Motor neuron (in vitro differentiated cells): ENCODE results near the gene MAGI1. TPM values are rescaled to one million over a fixed set of nuclear protein-coding genes. Genes with fewer than 3 reads are reported as not detected.
"Not testable (repeated sequence)": the region's sequence is repeated elsewhere in the genome, so short reads cannot be mapped to it uniquely, and the experiment has no call there.

Source experiments
- ATAC-seq, 8 experiments: fragments of 200-7000 bp; cut with Tn5 transposase; replicated peaks in 6 of 8; 2 replicates each; pipeline ENCODE4 v1.8.0; 2021; ENCODE audit warnings: mild to moderate bottlenecking in 8 of 8, moderate library complexity in 8 of 8
- H3K27ac ChIP-seq, 2 donors: fragments of 250-450 bp; sonication (Bioruptor Pico); 2 replicates each; pipeline ENCODE4 v1.9.0; 2021; ENCODE audit warnings: antibody characterized with exemption in 2 of 2, mild to moderate bottlenecking in 2 of 2, moderate library complexity in 1 of 2
- H3K4me1 ChIP-seq, 2 donors: fragments of 250-450 bp; sonication (Bioruptor Pico); replicated peaks in 1 of 2; 2 replicates each; pipeline ENCODE4 v1.6.1; 2021; ENCODE audit warnings: antibody characterized with exemption in 2 of 2, mild to moderate bottlenecking in 2 of 2, moderate library complexity in 1 of 2
- H3K4me3 ChIP-seq, 5 donors: fragments of 250-450 bp; sonication (Bioruptor Pico); 2 replicates each; pipeline ENCODE4 v1.9.0; 2021; ENCODE audit warnings: antibody characterized with exemption in 5 of 5, mild to moderate bottlenecking in 5 of 5, moderate library complexity in 4 of 5
- WGBS, 10 experiments: fragments of 450-650 bp; shearing (Covaris generic); methylation state at CpG; one replicate each; pipeline ENCODE4 v1.0.0; 2022; 5-methylcytosine and 5-hydroxymethylcytosine counted together
- in situ Hi-C, 9 experiments: fragments of 400-800 bp; cut with MboI; loops; one replicate each; pipeline ENCODE4 v1.15.0; 2021; ENCODE audit warnings: low sequenced_read_pairs in 9 of 9, low pct_unique_long_range_greater_than_20kb in 2 of 9; ENCODE audit not compliant: unreplicated experiment in 9 of 9
- total RNA-seq, 8 experiments: library from RNA; unstranded; fragments of 300-600 nt; gene quantifications; 2 replicates each; pipeline versions ENCODE4 v1.2.3 to v1.2.4, GENCODE V29; 2022

Gene MAGI1
- total RNA-seq, 8 experiments from 2014 or later, result 25.3 to 66.3 (median 38.2) TPM

- H3K4me3 ChIP-seq, result no peak overlapping the region
- WGBS, 10 experiments, result 27 to 100% (median 55%) methylated on average over 2 to 4 of the region's 4 CpGs
These were observed 506.5 kb downstream of the MAGI1 start for GRCh38 chr3:65532215-65532614.

DNA sequence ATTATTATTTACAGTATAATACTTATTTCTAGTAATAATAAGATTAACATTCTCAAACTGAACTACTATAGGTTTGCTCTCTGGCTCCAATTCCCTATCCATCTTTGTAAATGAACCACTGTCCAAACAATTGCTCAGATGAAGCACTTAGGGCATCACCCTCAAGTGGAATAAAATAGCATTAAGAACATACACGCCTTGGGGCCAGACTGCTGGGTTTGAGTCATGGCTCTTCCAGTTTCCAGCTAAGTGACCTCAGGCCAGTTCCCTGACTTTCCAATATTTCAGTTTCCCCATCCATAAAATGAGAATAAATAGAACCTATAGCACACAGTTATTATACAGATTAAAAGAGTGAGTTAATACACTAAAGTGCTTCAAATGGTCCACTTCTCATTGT, 507.2 kb downstream of the MAGI1 start:
- peaks cover 19 to 24% of the 10 kb centered on the region in 2 donors for H3K4me1 ChIP-seq
- ATAC-seq, result peak in 4 of 8 experiments; percentile 37 to 73 (median 60)
- WGBS, 10 experiments, result 50 to 100% (median 83%) methylated on average over 1 of the region's 1 CpG; no CpG with 5 or more reads in 5 of the 10 experiments
- H3K27ac ChIP-seq, result no peak overlapping the region
- in situ Hi-C loops, result no loop called here
- no peak overlapping the region for H3K4me3 ChIP-seq

More at GRCh38 chr3:65532215-65532614, 506.5 kb downstream of the MAGI1 start:
- in situ Hi-C loops, result no loop called here
- peaks cover 17 to 28% of the 10 kb centered on the region in 2 donors for H3K4me1 ChIP-seq
- H3K27ac ChIP-seq, result no peak overlapping the region
- ATAC-seq, result peak in 5 of 8 experiments; percentile 86 to 95 (median 88)

DNA sequence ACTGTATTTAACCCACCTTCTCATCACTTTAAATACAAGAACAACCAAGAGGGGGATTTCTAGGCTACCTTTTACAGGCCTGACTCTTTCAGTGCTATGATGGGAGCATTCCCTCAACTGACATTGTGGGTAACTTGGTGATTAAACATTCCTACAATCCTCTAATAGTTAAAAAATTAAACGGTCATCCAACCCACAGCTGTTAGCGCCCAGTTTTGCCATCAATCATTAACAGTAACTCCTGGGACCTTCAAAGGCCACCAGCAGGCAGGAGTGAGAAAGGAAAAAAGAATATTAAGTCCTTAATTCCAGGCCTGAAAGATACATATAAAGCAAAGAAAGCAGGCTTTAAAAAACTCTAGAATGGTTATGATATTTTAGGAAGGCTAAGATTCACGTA, 512.1 kb downstream of the MAGI1 start:
- WGBS, 10 experiments, result 17 to 100% (median 67%) methylated on average over 1 to 3 of the region's 3 CpGs; no CpG with 5 or more reads in 1 of the 10 experiments
- Histone ChIP-seq H3K4me3 (no peak overlapping the region), H3K4me1 (peaks cover 5 to 23% of the 10 kb centered on the region in 2 donors), H3K27ac (no peak overlapping the region)
- in situ Hi-C loops, result no loop called here
- ATAC-seq, result no peak

DNA sequence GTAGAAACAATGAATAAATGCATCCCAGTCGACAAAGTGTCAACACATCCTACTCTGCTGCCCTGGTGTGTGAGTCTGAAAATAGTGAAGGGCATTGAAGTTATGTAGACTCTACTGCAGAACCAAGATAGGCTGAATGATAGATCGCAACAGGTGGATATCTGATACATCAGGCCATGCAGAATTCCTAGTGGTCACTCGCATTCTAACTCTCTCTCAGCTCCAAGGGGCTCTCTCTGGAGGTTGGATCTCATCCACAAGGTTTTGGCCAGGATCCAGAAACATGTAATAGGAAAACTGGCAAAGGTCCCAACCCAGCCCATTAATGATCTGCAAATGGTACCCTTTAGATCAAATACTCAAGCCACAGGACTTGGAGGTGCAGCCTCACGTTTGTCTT, 514.1 kb downstream of the MAGI1 start:
- 66 to 95% (median 90%) methylated on average over 1 to 4 of the region's 4 CpGs; no CpG with 5 or more reads in 2 of the 10 experiments for WGBS, 10 experiments
- ATAC-seq, result peak in 1 of 8 experiments; percentile 71
- Histone ChIP-seq H3K4me3 (no peak overlapping the region), H3K27ac (no peak overlapping the region), H3K4me1 (peaks cover 3 to 30% of the 10 kb centered on the region in 2 donors)
- in situ Hi-C loops, result no loop called here

GRCh38 chr3:65523878-65524277, 514.8 kb downstream of the MAGI1 start:
- no peak for ATAC-seq
- peaks cover 3 to 30% of the 10 kb centered on the region in 2 donors for H3K4me1 ChIP-seq
- 50 to 100% (median 86%) methylated on average over 1 to 4 of the region's 4 CpGs for WGBS, 10 experiments
- no peak overlapping the region for H3K27ac ChIP-seq
- in situ Hi-C loops, result no loop called here
- no peak overlapping the region for H3K4me3 ChIP-seq

DNA sequence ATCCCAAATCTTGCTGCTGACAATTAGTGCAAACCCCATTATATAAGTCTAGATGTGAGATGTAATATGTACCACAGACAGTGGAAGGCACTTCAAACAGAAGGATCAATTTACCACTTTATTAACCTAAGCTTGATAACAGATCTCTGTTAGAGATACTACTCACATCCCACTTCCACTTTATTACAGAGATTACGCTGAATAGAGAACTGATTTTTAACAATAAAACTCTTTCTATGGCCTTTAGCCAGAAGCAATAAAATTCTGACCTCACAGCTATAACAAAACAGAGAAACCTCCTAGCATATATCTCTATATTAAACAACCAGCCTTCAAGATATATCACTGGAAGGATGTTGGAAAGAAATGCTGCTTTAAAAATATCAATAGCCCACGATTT, 517.7 kb downstream of the MAGI1 start:
- peak in 1 of 8 experiments; percentile 3 for ATAC-seq
- Histone ChIP-seq H3K4me3 (no peak overlapping the region), H3K27ac (no peak overlapping the region), H3K4me1 (peaks cover 0 to 22% of the 10 kb centered on the region in 2 donors)
- in situ Hi-C loops, result no loop called here
- 69 to 100% (median 90%) methylated on average over 1 to 2 of the region's 2 CpGs; no CpG with 5 or more reads in 1 of the 10 experiments for WGBS, 10 experiments

DNA sequence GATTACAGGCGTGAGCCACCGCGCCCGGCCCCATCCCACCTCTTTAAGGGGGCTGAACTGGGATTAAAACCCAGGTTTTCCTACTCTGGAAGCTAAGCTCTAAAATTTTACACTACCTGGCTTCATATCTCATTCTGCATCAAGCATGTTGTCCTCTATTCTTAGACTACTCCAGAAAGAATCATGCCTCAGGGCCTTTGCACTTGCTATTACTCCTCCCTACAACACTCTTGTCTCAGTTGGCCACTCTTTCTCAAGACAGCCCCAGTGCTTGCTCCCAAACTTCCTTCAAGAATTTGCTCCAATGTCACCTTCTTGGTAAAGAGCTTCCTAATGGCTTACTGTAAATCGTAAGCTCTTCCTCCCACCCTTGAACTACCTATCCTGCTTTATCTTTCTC, 521.7 kb downstream of the MAGI1 start:
- no peak for ATAC-seq
- Histone ChIP-seq H3K4me3 (no peak overlapping the region), H3K4me1 (peaks cover 0 to 17% of the 10 kb centered on the region in 2 donors), H3K27ac (no peak overlapping the region)
- in situ Hi-C loops, result no loop called here
- WGBS, 10 experiments, result 80 to 100% (median 100%) methylated on average over 1 to 2 of the region's 5 CpGs; no CpG with 5 or more reads in 1 of the 10 experiments

GRCh38 chr3:65514317-65514716, 524.4 kb downstream of the MAGI1 start:
- H3K4me1 ChIP-seq, H3K4me3 ChIP-seq, H3K27ac ChIP-seq, ATAC-seq, in situ Hi-C loops: not testable (repeated sequence)
- no CpG with 5 or more reads among the region's 1 CpG for WGBS, 10 experiments

GRCh38 chr3:65509423-65509794, 529.3 kb downstream of the MAGI1 start:
- WGBS, 10 experiments, result 0 to 96% methylated on average over 1 to 9 of the region's 24 CpGs; no CpG with 5 or more reads in 8 of the 10 experiments
- in situ Hi-C loops, ATAC-seq: not testable (repeated sequence)
- H3K4me1 ChIP-seq, result peaks cover 13 to 19% of the 10 kb centered on the region in 2 donors
- peak overlapping the region; percentile 28 to 45 (median 32) for H3K4me3 ChIP-seq
- peak overlapping the region; percentile 82 for H3K27ac ChIP-seq

GRCh38 chr3:65508750-65509422, 529.8 kb downstream of the MAGI1 start:
- Histone ChIP-seq H3K4me1 (peaks cover 13 to 19% of the 10 kb centered on the region in 2 donors), H3K27ac (peak overlapping the region; percentile 82), H3K4me3 (peak overlapping the region; percentile 28 to 45 (median 32))
- peak in 5 of 8 experiments; percentile 55 to 80 (median 62) for ATAC-seq
- in situ Hi-C loops, result no loop called here
- WGBS, 10 experiments, result 40 to 84% (median 73%) methylated on average over 1 to 4 of the region's 9 CpGs; no CpG with 5 or more reads in 6 of the 10 experiments

DNA sequence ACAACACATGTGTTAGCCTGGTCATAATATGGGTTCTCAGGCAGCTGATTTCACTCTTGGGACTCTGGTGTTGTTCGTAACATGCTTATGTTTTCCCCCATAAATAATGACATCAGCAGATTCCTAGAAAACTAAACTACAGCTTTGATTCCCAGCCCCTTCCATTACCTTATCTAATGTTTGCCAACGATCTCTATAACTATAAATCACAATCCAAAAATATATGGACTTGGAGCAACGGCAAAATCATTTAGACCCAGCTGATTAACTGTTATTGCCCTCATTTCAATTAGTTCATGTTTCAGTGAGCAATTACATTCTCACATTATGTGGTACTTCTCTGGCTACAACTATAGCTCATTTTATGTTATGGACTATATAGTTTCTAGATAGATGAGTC, 531.3 kb downstream of the MAGI1 start:
- ATAC-seq, result peak in 2 of 8 experiments; percentile 25 to 76
- WGBS, 10 experiments, result 0 to 100% (median 63%) methylated on average over 1 to 3 of the region's 3 CpGs
- in situ Hi-C loops, result no loop called here
- Histone ChIP-seq H3K27ac (no peak overlapping the region), H3K4me3 (no peak overlapping the region), H3K4me1 (peaks cover 13 to 19% of the 10 kb centered on the region in 2 donors)

DNA sequence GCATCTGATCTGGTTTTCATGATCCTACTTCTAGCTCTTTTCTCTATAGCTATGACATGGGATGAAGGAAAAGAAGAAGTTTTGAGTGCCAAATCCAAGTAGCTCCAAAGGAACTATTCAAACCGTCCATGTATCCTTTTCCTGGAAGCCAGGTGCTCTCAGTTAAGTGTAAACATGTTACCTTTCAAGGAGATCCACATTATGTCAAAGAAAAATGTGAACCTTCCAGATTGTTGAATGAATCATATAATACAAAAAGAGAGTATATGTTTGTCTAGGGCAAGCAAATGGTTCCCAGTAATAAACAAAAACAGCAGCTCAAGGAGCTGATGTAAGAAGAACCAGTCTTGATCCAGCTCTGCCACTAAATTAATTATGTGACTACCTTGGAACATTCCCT, 534.9 kb downstream of the MAGI1 start:
- peaks cover 7 to 11% of the 10 kb centered on the region in 2 donors for H3K4me1 ChIP-seq
- ATAC-seq, result no peak
- H3K27ac ChIP-seq, result no peak overlapping the region
- whole genome bisulfite sequencing, 10 experiments, result 14 to 100% (median 100%) methylated on average over 1 of the region's 1 CpG
- no peak overlapping the region for H3K4me3 ChIP-seq
- in situ Hi-C loops, result no loop called here

DNA sequence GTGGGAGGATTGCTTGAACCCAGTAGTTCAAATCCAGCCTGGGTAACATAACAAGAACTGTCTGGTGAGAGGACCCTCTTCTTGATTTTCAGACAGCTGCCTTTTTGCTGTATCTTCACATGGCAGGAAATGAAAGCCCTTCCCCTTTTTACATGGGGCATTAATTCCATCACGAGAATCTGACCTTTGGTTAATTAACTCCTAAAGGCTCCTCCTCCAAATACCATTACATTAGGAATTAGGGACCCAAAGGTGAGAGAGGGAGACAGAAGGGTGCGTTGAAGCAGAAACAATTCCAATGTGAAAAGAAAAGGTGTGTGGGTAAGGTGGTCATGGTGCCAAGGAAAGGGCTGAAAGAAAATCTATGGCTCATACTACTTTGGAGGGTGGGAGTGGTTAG, 536.2 kb downstream of the MAGI1 start:
- WGBS, 10 experiments, result 17 to 100% (median 92%) methylated on average over 1 to 2 of the region's 2 CpGs; no CpG with 5 or more reads in 3 of the 10 experiments
- in situ Hi-C loops, result no loop called here
- H3K4me3 ChIP-seq, result no peak overlapping the region
- H3K27ac ChIP-seq, result no peak overlapping the region
- no peak for ATAC-seq
- H3K4me1 ChIP-seq, result peaks cover 5 to 17% of the 10 kb centered on the region in 2 donors
